ENCODE measurements around the gene EMCN. TPM values are rescaled to one million over a fixed set of nuclear protein-coding genes. Genes with fewer than 3 reads are reported as not detected.

Gene EMCN
- polyA plus RNA-seq, 3 donors: not detected

DNA sequence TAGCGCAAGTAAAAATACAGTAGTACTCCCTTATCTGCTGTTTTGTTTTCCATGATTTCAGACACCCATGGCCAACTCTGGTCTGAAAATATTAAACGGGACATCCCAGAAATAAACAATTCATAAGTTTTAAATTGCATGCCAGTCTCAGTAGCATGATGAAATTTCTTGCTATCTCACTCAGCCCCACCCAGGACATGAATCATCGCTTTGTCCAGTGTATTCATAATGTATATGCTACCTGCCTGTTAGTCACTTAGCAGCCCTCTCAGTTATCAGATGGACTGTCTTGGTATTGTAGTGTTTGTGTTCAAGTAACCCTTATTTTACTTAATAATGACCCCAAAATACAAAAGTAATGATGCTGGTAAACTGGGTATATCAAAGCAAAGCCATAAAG, 169.3 kb downstream of the EMCN start:
- H3K4me3 ChIP-seq (replicated peaks in 1 of 3; ENCODE audit: low read depth in 2 of 3, low read length in 3 of 3): no peak overlapping the region
- TF ChIP-seq, protein P1, sequence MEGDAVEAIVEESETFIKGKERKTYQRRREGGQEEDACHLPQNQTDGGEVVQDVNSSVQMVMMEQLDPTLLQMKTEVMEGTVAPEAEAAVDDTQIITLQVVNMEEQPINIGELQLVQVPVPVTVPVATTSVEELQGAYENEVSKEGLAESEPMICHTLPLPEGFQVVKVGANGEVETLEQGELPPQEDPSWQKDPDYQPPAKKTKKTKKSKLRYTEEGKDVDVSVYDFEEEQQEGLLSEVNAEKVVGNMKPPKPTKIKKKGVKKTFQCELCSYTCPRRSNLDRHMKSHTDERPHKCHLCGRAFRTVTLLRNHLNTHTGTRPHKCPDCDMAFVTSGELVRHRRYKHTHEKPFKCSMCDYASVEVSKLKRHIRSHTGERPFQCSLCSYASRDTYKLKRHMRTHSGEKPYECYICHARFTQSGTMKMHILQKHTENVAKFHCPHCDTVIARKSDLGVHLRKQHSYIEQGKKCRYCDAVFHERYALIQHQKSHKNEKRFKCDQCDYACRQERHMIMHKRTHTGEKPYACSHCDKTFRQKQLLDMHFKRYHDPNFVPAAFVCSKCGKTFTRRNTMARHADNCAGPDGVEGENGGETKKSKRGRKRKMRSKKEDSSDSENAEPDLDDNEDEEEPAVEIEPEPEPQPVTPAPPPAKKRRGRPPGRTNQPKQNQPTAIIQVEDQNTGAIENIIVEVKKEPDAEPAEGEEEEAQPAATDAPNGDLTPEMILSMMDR (IDR thresholded peaks at IDR 0.05): no peak
- no peaks in the 10 kb centered on the region for H3K27me3 Mint-ChIP-seq (ENCODE audit: low read depth in 3 of 3)
- intact Hi-C loops (cut with micrococcal nuclease): no loop called here
- no peaks in the 10 kb centered on the region for H3K36me3 Mint-ChIP-seq
- H3K27ac ChIP-seq (ENCODE audit: low read depth in 1 of 2, low read length in 2 of 2): peak overlapping the region in 1 of 2 donors; percentile 62
- no peaks in the 10 kb centered on the region for H3K27me3 ChIP-seq (ENCODE audit: control insufficient read depth in 2 of 2, insufficient read depth in 2 of 2, low read length in 2 of 2)
- H3K4me2 ChIP-seq (replicated peaks; ENCODE audit: extremely low read depth, low read length, poor library complexity, severe bottlenecking): no peak overlapping the region
- H3K9me3 ChIP-seq (replicated peaks in 1 of 2; ENCODE audit: control insufficient read depth in 1 of 2, insufficient read depth in 1 of 2, low read length in 2 of 2): peaks cover 1 to 4% of the 10 kb centered on the region in 2 donors
- peaks cover 0 to 10% (median 4%) of the 10 kb centered on the region in 7 donors for H3K9me3 Mint-ChIP-seq
- no peaks in the 10 kb centered on the region for H4K20me1 ChIP-seq (ENCODE audit: insufficient read depth, low read length)
- H2AFZ ChIP-seq (ENCODE audit: insufficient read depth, low read depth, low read length, poor library complexity, severe bottlenecking): no peak overlapping the region
- peaks cover 4% of the 10 kb centered on the region for H3K4me1 Mint-ChIP-seq
- no peaks in the 10 kb centered on the region for H3K36me3 ChIP-seq (replicated peaks in 1 of 2; ENCODE audit: control insufficient read depth in 1 of 2, insufficient read depth in 2 of 2, low read length in 2 of 2)
- no peaks in the 10 kb centered on the region for H3K79me2 ChIP-seq (ENCODE audit: insufficient read depth, low read length)
- WGBS (ENCODE audit: insufficient coverage): 80% methylated on average over 1 of the region's 3 CpGs
- no peak overlapping the region for H3K4me3 Mint-ChIP-seq
- peaks cover 0 to 8% of the 10 kb centered on the region in 2 donors for H3K4me1 ChIP-seq (ENCODE audit: control insufficient read depth in 1 of 2, insufficient read depth in 2 of 2, low read length in 2 of 2)
- peak overlapping the region in 3 of 7 donors; percentile 45 to 63 (median 55) for H3K27ac Mint-ChIP-seq
- peak in 2 of 3 donors; percentile 56 to 61 for DNase-seq
- no peak overlapping the region for H3K9ac ChIP-seq (ENCODE audit: insufficient read depth, low read length, poor library complexity, severe bottlenecking)

DNA sequence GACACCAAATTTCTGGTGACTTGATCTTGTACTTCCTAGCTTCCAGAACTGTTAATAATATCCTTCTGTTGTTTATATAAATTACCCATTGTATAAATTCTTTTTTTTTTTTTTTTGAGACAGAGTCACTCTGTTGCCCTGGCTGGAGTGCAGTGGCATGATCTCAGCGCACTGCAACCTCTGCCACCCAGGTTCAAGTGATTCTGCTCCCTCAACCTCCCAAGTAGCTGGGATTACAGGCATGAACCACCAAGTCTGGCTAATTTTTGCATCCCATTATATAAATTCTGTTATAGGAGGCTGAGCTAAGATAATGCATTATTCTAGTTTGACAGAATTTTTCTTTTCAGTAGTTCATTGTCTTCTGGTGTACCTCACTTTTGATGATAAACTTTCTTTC, 170.6 kb downstream of the EMCN start:
- peaks cover 4% of the 10 kb centered on the region for H3K4me1 Mint-ChIP-seq
- TF ChIP-seq, protein P1 (IDR thresholded peaks at IDR 0.05): no peak
- no peak overlapping the region for H2AFZ ChIP-seq (ENCODE audit: insufficient read depth, low read depth, low read length, poor library complexity, severe bottlenecking)
- H3K36me3 Mint-ChIP-seq: no peaks in the 10 kb centered on the region
- H3K27ac ChIP-seq (ENCODE audit: low read depth in 1 of 2, low read length in 2 of 2): no peak overlapping the region
- H3K4me3 Mint-ChIP-seq: no peak overlapping the region
- H3K27me3 ChIP-seq (ENCODE audit: control insufficient read depth in 2 of 2, insufficient read depth in 2 of 2, low read length in 2 of 2): no peaks in the 10 kb centered on the region
- DNase-seq: no peak
- no peak overlapping the region for H3K9ac ChIP-seq (ENCODE audit: insufficient read depth, low read length, poor library complexity, severe bottlenecking)
- peaks cover 0 to 5% (median 3%) of the 10 kb centered on the region in 7 donors for H3K9me3 Mint-ChIP-seq
- no peaks in the 10 kb centered on the region for H3K79me2 ChIP-seq (ENCODE audit: insufficient read depth, low read length)
- no peaks in the 10 kb centered on the region for H3K36me3 ChIP-seq (replicated peaks in 1 of 2; ENCODE audit: control insufficient read depth in 1 of 2, insufficient read depth in 2 of 2, low read length in 2 of 2)
- H4K20me1 ChIP-seq (ENCODE audit: insufficient read depth, low read length): no peaks in the 10 kb centered on the region
- no peaks in the 10 kb centered on the region for H3K27me3 Mint-ChIP-seq (ENCODE audit: low read depth in 3 of 3)
- H3K4me3 ChIP-seq (replicated peaks in 1 of 3; ENCODE audit: low read depth in 2 of 3, low read length in 3 of 3): no peak overlapping the region
- no peak overlapping the region for H3K4me2 ChIP-seq (replicated peaks; ENCODE audit: extremely low read depth, low read length, poor library complexity, severe bottlenecking)
- peaks cover 0 to 8% of the 10 kb centered on the region in 2 donors for H3K4me1 ChIP-seq (ENCODE audit: control insufficient read depth in 1 of 2, insufficient read depth in 2 of 2, low read length in 2 of 2)
- intact Hi-C loops (cut with micrococcal nuclease): no loop called here
- WGBS (ENCODE audit: insufficient coverage): no CpG with 5 or more reads among the region's 1 CpG
- H3K27ac Mint-ChIP-seq: no peak overlapping the region
- H3K9me3 ChIP-seq (replicated peaks in 1 of 2; ENCODE audit: control insufficient read depth in 1 of 2, insufficient read depth in 1 of 2, low read length in 2 of 2): peaks cover 0 to 2% of the 10 kb centered on the region in 2 donors

Data from CD14-positive monocyte (primary cell).